ENCODE data around the gene PRPS2.
A peak's percentile ranks its signal among the peaks of the same experiment; 100 is the strongest.

PRPS2 gene

DNA sequence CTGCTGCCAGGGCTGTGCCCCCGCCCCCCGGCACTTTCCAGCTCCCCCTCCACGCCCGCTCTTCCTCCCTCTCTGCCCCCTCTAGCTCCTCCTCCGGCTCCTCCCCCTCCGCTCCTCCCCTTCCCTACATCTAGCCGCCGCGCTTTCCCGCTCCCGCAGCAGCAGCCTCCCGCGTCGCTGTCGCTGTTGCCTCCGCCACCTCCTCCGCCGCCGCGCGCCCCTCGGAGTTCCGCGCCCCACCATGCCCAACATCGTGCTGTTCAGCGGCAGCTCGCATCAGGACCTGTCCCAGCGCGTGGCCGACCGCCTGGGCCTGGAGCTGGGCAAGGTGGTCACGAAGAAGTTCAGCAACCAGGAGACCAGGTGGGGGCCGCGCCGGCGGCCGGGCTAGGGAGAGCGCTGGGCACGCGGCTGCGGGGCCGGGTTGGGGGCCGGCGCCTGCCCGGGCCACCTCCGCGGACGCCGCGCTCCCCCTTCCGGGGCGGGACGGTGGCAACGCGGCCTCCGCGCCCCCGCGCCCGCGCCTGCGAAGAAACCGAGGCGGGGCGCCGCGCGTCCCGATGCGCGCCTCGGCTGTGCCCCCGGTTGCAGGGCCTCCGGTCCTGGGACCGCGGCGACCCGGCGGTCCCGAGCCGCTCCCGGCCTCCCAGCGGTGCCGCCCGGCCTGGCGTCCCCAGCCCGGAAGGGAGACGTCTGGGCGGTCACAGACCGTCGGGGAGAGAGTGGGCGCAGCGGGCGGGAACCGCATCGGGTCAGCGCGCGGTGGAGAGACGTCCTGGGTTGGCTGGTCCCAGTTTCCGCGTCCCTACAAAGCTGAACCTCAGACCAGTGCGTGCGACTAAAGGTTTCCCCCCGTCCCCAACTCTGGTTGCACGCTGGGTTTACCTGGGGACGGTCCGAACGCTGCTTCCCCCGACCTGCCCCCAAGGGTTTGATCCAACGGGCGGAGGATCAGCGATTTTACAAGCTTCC, at the start of gene PRPS2:
PRPS2 (plus strand) TSS at position 156 of the 972 bp plus-strand sequence; CDS start at position 242, 86 bp downstream.
- peak; percentile 70 for DNase-seq (ENCODE audit: low spot score)

DNA sequence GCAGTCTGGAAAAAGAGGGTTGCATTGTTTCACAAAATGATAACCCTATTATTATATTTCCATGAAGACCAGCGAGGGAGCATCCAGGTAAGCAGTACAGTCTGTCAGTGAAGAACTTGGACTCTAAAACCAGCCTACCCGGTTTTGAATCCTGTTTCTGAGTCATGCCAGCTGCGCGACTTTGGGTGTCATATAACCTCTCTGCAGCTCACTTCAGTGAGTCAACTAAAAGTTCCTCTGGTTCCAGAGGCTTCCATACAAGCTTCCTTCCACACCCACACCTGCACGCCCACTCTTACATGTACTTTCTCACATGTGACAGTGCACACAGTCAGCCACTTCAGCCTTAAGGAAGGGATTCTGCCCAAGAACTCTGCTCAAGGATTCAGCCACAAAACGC, 49.8 kb upstream of the PRPS2 start:
- no peak for DNase-seq (ENCODE audit: low spot score)

DNA sequence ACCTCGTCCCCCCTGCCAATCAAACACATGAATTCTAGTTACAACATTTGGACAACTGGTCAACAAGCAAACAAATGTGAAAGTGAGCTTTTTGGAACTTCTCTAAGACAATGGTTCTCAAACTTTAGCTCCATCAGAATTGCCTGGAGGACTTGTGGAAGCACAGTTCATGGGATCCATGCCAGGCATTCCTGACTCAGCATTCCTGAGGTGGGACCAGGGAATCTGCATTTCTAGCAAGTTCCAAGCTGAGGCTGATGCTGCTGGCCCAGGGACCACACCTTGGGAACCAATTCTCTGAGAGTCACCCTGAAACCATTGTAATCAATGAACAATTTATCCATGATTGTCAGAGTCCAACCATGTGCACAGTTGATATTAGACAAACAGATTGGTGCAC, 43.8 kb upstream of the PRPS2 start:
- no peak for DNase-seq (ENCODE audit: low spot score)

- no peak for DNase-seq (ENCODE audit: low spot score)
These were observed 39.3 kb upstream of the PRPS2 start for GRCh38 chrX:12751887-12752286.

DNA sequence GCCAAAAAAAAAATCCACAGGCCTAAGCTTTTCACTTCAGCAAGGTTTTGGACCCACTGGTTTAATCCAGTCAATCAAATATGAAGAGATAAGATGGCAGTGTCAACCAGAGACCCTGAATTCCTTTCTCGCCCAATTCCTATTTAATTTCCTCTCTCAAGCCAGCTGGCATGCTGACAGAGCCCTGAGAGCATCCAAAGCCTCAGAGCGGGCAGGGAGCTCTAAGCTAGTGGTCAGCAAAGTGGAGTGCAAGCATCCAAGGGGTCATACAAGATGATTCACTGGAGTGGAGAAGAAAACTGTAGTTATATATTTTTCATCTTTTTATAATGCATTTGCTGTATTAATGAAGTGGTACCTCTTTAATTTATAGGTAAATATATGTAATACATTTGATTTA, 37.8 kb upstream of the PRPS2 start:
- no peak for DNase-seq (ENCODE audit: low spot score)

- no peak for DNase-seq (ENCODE audit: low spot score)
These were observed 32.9 kb upstream of the PRPS2 start for GRCh38 chrX:12758291-12758690.

GRCh38 chrX:12767856-12768255, 23.4 kb upstream of the PRPS2 start:
- DNase-seq (ENCODE audit: low spot score) = no peak

DNA sequence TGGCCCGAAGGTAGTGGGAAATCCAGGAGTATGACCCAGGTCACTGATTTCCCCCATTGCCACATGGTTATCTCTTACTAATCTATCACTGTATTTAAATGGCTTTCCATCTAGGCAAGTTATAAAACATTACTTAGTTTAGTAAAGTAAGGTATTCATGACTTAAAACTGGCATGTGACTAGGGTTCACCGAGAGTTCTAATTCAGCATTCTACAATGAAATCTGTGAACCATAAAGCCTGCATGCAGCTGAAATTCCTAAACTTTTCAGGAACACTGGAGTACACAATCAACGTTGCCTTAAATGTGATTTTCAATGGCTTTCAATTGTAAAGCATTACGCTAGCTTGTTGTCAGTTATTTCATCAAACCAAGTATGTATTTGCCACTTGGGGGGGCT, 22.7 kb upstream of the PRPS2 start:
- DNase-seq (ENCODE audit: low spot score) = no peak

- DNase-seq (ENCODE audit: low spot score) = no peak
These were observed 20.8 kb upstream of the PRPS2 start for GRCh38 chrX:12770440-12770839.

DNA sequence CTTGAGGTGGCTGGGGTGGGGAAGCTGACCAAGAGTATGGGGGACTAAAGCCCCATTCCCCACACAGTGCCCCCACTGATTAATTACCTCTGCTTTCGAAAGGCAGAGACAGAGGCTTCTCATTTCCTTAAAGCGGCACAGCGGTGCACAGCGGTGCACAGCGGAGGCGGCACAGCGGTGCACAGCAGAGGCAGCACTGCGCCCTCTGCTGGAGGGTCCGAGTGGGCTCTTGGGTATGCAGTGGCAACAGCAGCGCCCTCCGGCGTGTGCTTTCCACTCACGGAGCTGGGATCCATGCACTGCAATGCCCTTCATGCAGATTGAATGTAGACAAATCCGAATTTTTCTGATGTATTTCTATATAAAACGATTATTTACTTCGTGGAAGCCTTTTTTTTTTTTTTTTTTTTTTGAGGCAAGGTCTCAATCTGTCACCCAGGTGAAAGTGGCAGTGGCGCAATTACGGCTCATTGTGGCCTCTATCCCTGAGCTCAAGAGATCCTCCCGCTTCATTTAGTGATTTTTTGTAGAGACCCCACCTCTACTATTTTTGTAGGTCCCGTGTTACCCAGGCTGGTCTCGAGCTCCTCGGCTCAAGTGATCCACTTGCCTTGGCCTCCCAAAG, 19.7 kb upstream of the PRPS2 start:
- no peak for DNase-seq (ENCODE audit: low spot score)

- DNase-seq (ENCODE audit: low spot score) = no peak
These were observed 13.5 kb upstream of the PRPS2 start for GRCh38 chrX:12777670-12778069.

GRCh38 chrX:12779534-12779933, 11.7 kb upstream of the PRPS2 start:
- DNase-seq (ENCODE audit: low spot score) = no peak

DNA sequence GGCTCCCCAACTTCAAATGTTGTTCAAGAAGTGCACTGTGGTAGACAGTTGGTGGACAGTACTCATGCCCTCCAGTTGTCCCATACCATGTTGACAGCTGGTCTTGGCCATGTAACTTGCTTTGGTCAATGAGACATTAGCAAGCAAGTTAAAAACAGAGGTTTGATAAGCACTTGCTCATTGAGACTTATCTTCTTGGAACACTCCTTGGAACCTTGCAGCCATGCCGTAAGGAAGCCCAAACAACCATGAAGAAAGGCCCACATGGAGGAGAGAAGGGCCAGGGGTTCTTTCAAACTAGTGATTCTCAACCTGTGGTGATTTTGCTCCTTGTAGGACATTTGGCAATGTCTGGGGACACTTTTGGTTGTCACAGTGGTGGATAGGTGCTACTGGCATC, 2.6 kb upstream of the PRPS2 start:
- DNase-seq (ENCODE audit: low spot score) = no peak

DNA sequence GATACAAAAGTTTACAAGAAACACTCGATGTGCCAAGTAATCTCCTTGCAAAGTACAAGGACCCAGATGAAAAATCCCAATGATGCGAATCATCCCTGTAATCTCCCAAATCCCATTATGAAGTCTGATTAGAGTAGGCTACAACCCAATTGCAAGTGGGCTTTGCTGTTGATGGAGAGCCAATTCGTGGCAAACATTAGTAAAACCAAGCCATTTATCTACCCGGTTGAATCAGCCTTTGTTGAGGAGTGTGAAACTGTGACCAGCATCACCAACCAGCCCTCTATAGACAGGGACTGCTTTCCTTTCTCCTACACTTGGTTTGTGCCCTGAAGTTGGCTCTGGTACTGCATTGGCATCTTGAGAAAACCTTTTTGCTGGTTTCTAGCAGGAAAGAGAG, 1.2 kb upstream of the PRPS2 start:
- DNase-seq (ENCODE audit: low spot score) = no peak

- DNase-seq (ENCODE audit: low spot score) = peak; percentile 65
These were observed 341 bp upstream of the PRPS2 start for GRCh38 chrX:12790885-12791256.

DNA sequence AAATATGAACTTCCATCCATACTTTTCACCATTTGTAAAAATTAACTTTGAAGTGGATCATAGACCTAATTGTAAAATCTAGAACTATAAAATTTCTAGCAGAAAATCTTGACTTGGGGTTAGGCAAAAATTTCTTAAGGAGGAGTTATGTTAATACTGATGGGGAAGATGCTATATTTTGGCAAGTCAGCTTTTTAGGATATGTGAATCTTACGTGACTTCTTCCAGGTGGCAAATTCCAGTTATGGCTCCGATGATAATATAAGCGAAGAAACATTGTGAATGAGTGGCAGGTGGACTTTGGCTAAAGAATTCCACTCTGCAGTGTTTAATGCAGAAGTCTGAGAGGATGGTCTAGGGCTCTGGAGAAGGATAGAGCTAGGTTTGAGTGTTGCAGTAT, 1.5 kb downstream of the PRPS2 start:
- no peak for DNase-seq (ENCODE audit: low spot score)

GRCh38 chrX:12794654-12795053, 3.4 kb downstream of the PRPS2 start:
- DNase-seq (ENCODE audit: low spot score) = no peak

GRCh38 chrX:12798601-12799000, 7.4 kb downstream of the PRPS2 start:
- no peak for DNase-seq (ENCODE audit: low spot score)

DNA sequence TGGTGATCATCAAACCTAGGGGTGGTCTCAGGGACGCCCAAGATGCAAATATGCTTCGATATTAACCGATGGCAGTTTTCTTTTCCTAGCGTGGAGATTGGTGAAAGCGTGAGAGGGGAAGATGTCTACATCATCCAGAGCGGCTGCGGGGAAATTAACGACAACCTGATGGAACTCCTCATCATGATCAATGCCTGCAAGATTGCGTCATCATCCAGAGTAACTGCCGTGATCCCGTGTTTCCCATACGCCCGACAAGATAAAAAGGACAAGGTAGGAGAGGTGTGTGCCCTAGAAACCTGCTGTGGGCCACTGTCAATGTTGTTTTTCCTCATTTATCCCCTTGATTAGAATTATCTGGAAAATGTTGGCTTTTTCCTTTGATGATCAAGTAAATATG, 7.9 kb downstream of the PRPS2 start:
- DNase-seq (ENCODE audit: low spot score) = no peak

DNA sequence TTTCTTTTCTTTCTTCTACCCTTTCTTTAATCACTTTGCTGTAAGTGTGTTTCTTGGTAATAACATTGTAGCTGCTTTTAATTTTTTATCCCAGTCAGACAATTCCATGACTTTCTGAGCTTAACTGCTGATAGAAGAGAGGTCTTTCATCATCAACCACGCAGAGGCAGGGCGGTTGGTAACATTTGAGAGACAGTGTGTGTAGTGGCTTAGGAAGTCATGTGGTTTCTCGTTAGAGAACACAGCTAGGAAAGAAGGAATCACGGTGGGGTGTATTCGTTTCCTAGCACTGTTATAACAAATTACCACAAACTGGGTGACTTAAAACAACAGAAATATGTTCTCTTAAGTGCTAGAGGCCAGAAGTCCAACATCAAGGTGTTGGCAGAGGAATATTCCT, 11.5 kb downstream of the PRPS2 start:
- no peak for DNase-seq (ENCODE audit: low spot score)

GRCh38 chrX:12804655-12805054, 13.4 kb downstream of the PRPS2 start:
- DNase-seq (ENCODE audit: low spot score) = no peak

DNA sequence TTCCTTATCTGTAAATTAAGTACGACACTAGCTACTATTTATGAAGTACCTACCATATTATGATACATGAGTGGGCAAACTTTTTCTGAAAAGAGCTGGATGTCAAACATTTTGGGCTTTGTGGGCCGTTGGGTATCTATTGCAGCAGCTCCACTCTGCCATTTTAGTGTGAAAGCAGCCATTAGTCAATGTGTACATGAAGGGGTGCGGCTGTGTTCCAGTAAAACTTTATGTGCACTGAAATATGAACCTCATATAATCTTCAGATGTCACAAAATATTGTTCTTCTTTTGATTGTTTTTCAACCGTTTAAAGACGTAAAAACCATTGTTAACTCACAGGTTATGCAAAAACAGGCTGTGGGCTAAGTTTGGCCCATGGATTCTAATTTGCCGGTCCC, 14.1 kb downstream of the PRPS2 start:
- DNase-seq (ENCODE audit: low spot score) = no peak

GRCh38 chrX:12811658-12812057, 20.4 kb downstream of the PRPS2 start:
- DNase-seq (ENCODE audit: low spot score) = no peak

DNA sequence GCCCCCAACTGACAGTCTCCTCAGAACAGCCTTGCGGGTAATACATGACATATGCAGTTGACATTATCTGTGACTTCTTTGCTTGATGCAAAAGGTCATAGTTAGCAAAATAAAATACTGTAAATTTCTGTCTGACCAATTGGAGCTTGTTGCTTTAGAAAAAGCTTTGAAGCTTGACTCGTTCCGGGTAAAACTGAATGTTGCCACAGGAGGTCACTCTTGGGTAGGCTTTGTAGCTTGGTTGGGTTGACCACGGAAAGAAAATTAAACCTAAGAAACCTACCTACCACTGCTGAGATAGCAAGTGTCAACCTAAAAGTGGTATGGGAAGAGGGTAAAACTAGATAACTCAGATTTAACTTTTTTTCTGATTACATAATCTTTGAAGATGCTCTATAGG, 23.2 kb downstream of the PRPS2 start:
- DNase-seq (ENCODE audit: low spot score) = no peak

Data from left forelimb (tissue), 1 donor.